Ecto neural progenitor cell (in vitro differentiated cells): ENCODE measurements around the gene NCKAP5.

Experiments
- DNase-seq: peaks from one replicate; pipeline ENCODE4 v3.0.0-alpha.2; 2018; ENCODE audit warnings: low spot score

The NCKAP5 gene

DNA sequence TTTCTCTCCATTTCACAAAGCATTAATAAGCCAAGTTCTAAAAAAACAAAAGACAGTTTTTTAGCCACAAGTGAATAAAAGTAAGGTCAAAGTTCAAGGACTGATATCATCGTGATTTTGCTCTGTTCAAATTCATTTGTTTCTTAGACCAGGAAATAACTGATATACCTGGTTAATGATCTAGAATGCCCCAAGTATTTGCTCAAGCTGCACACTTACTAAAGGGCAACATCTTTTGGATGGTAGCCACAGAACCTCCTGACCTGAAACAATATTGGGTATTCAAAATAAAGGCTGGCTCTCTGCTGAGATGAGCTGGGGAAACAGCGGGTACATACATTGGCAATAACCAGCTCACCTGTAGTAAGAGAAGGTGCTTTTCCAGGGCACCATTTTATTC, 583.5 kb downstream of the NCKAP5 start:
- DNase-seq = no peak

DNA sequence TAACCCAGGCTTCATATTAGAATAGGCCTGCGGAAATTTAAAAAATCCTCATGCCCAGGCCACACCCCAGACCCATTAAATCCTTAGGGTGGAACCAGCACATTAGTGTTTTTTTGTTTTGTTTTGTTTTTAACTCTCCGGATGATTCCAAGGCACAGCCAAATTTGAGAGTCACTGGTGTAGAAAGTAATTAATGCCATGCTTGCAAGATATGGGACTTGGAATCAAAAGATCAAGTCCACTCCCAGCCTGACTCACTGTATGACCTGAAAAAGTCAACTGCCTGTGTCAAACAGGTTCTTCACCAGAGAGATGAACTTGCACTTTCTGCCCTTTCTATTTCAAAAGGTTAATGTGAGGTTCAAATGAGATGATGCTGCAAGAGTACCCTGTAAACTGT, 588.0 kb downstream of the NCKAP5 start:
- DNase-seq = no peak

DNA sequence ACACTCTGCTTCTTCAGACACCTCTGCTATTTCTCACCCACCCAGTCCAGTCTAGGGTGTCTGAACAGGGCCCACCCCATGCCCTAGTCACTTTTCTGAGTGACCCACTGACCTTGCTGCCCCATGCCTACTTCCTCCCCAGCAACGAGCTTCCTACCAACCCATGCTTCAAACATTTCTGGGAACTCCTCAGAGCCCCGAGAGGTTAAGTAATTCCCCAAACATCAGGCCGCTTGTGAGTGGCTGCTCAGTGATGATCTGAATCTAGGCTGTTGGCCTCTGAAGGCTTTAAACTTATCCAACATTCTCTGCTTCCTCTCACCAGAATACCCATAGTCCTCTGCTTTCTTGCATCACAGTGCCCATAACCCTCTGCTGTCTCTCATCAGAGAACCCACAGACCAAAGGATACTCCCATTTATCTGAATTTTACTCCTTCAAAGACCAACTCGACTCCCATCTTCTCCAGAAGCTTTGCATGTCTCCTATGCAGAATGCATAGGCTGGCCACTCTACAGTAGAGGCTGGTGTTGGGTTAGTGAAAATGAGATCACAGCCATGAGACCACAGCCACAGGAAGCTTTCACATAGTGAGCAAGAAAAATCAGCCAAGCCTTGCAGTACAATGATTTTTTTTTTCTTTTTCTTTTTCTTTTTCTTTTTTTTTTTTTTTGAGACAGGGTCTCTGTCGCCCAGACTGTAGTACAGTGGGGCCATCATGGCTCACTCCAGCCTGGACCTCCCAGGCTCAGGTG, 588.7 kb downstream of the NCKAP5 start:
- no peak for DNase-seq

DNA sequence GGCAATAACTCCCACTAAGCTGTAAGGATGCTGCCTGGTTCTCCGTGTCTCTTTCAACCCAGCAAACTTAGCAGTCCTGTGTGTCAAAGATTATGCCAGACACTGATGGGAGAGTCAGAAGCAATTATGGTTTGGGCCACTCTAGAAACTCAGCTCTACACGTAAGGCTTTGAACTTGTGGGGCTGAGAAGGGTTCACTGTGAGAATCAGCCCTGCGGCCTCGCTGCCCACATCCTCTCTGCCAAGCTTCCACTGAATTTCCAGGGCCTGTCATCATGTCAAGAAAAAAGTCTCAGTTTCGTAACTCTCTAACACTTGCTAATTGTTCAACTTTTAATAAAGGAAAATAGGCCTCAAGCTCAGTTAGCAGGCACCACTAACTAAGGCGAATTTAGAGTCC, 589.4 kb downstream of the NCKAP5 start:
- DNase-seq = no peak

DNA sequence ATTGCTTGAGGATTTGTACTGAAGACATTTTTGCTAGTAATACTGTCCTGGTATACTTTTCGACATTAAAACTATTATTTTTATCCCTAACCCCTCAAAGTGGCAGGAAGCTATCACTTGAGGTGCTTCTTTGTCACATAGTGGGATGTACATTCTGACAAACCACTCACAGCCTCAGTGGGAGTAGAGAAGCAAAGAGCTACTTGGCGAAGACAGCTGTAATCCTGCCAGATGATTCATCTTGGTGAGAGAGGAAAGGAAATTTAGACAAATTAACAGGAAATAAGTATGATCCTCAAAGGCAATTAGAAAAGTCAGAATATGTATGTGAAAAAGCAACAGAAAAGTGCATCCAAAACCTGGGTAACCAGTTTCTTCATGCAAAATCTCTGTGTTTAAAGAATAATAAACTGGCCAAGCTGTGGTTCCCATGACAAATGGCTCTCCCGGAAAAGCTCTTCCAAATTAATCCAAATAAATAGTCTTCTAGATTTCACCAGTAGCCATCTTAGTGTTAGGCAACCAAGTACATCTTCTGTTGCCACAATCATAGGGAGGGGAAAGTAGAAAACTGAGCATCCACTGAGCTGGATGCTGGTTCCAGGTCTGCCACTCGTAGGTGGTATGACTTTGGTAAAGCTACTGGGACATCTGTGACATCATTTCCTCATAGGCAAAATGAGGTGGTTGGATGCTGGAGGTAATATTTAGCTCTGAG, 590.3 kb downstream of the NCKAP5 start:
- no peak for DNase-seq

DNA sequence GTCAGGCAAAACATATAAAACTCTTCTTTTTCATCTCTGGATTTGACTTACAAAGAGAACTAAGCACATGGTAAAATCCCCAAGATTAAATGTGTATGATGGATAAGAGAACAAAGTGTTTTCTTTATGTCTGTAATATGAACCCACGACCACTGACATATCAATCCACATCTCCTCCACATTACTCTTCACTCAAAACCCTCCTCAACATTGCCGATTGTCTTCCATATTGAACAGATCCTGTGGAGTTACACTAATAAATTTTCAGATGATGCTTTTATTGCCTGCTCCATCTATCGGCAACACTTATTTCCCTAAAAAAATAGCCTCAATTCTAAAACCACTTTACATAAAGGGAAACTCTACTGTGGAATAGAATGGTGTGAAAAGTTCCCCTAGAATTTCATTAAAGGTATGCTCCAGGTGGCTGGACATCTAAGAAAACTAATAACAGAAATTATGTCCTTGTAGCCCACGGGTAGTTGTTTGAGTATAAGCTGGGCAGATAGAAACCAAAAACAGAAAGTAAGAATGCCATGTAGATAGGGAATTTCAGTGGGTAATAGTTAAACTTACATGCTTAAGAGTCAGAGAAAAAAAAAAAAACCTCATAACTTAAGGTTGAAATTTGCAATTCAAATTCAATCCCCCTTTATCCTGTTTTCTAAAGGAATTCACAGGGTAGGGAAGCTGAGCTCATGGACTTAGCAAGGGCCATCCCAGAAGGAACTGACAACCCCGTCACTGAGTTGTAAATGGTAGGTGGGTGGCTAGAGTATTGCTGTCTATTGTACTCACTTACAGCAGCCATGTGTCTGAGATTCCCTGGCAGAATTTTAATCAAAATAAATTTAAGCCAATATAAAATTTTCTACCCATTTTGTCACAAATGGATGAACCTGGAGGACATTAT, 592.8 kb downstream of the NCKAP5 start:
- no peak for DNase-seq

DNA sequence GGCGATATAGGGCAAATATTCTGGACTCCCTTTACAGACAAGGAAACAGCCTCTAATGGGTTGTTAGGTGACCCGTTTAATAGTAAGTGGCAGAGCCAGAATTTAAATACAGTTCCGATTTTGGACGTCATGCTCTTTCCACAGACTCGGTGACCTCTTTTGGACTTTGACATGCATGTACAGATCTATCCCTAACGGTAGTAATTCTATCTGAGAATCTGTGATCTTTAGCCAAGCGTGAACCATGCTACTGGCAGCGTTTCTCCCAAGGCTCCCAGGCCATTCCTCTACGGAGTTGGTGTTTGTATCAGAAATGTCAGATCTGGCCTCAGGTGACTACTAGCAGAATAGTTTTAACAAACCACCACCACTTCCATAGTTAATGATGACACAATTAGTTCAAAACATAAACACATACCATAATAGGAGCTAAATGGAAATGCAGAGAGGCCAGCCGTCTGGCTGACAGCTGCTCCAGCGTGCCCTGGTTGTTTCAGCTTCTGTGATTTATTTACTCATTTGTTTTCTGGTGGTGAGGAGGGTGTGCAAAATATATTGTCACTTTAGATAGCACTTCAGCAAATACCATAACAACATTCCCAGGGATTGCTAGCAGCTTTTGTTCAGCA, 593.7 kb downstream of the NCKAP5 start:
- no peak for DNase-seq

DNA sequence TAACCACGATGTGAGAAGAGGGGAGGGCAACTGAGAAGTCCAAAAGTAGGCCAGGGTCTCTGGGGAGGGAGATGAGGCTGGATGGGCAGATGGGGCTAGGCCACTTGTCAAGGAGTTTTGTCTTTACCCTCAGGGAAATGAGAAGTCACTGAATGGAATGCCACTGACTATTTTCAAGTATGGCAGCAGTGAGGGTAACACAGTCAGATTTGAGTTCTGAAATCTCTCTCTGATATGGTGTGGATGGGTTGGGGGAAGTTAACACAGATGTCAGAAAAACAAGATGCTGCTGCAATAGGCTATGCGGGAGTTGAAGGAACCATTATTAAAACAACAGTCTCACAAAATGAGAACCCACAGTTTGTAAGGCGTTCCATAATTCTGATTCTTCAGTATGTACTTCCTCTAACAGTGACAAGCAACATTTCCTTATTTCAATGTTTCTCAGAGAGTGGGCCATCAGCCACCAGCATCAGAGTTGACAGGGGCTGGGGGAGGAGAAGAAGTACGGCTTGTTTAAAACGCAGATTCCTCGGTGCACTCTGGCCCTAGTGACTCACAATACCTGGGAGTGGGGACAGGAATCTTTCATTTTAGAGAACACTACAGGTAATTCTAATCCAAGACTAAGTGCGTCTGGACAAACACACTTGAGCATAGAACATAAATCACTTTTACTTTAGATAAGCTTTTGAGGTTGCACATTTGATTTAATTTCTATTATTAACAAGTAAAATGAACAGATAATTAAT, 596.8 kb downstream of the NCKAP5 start:
- DNase-seq = no peak

DNA sequence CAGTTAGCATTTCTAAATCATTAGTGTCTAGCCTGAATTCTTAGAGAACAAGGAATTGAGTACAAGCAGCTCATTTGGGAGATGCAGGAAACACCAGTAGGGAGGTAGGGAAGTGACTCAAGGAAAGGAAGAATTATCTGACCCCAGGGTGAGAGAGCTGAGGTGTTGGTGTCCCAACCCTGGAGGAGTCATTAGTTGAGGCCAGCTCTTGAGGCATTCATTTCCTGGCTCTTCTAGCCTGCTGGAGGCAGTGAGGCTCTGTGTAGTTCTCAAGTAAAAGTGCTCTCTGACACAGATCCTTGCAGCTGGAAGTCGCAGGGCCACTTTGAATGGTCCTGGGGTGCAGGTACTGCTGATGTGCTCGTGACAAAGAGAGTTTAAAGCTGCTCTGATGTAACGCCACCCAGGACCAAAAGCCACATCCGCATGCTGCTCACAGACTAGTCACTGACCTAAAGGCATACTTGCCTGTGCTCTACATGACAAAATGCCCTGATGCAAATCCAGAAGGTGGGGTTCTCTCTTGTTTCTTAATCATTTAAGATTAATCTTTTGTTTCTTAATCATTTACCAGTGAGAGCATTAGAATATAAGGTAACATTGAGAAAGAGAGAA, 598.8 kb downstream of the NCKAP5 start:
- DNase-seq = no peak

DNA sequence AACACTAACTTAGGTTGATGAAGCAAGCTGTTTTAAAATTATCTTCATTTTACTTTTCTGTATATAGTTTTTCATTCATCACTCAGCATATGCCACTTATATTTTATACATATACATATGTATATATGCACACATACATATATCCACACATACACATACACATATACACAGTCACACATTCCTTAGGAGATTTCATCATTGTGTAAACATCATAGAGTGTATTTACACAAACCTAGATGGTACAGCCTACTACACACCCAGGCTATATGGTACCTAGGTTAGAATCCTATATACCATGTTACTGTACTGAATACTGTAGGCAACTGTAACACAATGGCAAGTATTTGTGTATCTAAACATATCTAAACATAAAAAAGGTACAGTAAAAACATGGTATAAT, 602.8 kb downstream of the NCKAP5 start:
- no peak for DNase-seq

DNA sequence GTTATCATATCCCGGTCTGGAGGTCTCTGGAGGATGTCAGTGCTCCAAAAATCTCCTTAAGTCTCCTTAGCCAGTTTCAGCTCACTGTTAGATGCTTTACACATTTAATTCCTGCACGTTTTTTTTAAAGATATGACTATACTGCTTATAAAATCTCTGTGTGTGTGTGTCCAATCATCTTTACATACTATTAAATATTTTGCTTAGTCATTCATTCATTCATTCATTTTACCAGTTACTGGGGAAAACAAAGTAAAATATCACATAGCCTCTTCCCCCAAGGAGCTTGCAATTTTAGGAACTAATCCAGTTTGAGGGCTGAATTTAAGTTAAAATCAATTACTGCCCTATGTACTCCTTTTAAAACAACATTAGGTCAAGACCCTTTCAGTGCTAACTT, 605.1 kb downstream of the NCKAP5 start:
- DNase-seq = no peak

DNA sequence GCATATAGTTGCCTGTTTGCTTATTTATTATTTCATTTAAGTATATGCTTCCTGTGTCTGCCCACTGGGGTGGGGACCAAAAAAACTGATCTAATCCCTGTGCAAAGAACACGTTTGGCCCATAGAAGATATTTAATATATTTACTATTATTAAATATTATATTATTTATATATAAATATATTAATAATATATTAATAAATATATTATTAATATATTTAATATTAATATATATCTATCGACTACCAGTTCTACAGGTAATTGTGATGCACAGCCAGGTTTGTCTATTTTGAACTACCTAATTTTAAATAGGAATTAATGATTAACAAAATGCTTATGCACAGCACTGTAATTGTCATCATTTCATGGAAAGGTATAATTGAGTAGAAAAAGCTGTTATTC, 609.4 kb downstream of the NCKAP5 start:
- DNase-seq = no peak

DNA sequence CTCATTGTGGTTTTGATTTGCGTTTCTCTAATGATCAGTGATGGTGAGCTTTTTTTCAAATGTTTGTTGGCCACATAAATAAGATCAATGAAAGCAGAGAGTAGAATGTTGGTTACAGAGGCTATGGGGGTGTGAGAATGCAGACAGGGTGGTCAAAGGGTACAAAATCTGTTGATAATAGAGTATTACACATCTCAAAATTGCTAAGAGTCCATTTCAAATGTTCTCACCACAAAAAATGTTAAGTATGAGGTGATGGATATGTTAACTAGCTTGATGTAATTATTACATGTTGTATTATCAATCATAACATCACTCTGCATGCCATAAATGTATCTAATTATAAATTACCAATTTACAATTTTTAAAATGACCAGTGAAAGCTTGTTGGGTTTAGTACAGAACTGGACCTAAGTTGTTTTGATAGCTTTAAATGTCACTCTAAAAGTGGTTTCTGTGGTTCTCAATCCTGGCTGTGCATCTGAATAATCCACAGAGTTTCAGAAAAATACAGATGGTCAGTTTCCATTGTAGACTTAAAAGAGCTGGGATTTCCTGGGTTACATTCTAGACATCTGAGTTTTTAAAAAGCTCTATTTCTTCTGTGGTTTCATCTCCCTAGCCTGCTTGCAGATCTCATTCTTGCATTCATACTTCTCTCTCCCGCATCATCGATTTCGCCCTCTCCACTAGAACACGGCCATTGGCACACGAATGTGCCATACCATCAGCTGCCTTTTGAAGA, 612.2 kb downstream of the NCKAP5 start:
- no peak for DNase-seq

DNA sequence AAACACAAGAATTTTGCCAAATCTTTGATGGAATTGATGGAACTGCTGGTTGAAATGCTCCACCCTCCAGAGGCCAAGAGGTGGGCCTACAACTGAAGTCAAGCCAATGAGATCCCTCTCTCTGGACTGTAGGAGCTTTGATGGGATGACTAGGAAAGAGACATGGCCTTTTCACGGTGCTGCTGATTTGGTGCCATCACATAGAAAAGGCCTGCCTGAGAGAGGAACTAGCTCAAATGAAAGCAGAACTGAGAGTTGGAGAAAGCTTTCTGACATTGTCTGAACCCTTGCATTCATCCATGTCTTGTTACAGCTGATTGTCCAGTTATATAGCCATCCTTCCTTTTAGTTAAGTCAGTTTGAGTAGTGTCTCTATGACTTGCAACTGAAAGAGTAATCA, 614.5 kb downstream of the NCKAP5 start:
- DNase-seq = no peak

DNA sequence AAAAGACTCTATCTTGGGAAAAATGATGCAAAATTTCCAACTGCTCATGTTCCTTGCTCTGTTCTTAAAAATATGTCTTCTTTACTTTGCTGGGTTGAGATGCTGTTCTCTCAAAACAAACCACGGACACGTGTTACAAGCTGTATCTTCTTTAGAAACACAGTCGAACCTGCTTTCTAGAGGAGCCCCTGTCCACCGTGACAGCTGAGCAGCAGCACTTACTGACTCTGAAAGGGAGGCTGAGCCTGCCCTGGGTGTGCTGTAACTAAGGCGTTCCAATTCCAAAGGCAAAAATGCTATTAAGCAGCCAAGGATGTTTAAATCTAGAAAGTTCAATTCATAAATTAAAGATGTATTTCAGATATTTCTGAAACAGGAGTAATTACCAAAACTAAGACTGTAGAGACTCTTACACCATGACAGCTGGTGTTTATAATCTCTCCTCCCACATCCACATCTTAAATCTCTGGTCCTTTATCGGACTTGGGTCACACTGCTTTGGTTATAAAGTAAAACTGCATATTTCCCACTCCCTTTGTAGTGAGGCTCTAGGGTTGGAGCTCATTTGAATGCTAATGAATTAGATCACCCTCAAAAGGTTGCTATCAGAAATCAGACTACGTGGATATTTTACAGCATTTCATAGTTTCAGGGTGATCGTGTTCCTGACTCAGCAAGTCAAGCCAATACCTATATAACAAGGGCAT, 617.1 kb downstream of the NCKAP5 start:
- DNase-seq = no peak

DNA sequence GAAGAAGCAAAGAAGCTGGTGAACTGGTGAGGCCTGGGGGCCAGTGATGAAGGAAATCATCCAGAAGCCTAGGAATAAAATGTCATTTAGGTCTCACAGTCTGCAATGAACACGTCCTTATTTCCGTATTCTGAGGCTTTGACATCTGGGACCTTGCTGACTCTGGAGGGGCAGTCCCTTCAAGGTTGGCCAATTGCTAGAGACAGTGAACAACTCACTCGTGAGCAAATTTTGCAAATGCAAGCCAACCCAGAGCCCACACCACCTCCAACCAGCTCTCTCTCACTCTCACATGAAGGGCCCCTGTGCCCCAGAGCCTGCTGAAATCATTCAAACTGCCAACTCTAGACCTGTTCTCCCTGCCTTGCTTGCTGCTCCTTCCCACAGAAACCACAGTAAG, 619.2 kb downstream of the NCKAP5 start:
- no peak for DNase-seq

DNA sequence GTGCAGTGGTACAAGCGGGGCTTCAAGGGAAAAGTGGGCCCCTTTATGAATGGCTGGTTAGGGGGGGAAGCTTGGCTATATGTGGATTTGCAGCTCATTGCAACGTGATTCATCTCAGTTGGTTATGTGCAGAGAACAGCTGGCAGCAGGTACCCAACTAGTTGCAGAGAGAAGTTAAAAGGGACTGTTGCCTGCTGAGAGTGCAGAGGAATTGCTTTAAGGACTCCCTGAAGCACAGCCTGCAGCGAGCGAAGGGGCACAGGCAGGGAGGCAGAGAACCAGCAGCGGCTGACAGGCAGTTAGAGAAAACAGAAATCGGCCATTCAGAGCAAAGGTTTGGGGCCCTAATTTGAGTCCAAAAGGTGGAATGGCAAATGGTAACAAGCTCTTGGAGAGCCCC, 620.1 kb downstream of the NCKAP5 start:
- DNase-seq = no peak

DNA sequence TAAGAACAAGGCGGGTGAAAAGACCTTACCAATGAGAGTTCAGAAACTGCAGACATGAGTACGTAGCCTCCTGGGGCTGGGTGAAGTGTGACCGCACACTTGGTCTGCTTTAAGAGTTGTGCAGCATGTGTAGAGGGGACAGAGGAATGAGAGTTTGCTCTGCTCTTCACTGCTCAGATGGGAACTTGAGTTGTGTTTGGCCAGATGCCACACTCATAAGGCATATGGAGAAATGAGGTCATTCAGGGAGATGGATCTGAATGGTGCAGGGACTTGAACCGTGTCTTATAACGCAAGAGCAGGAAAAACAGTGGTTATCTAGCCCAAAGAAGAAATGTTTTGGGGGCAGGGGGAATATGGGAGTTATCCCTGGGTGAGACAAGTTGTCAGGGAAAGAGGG, 624.4 kb downstream of the NCKAP5 start:
- DNase-seq = no peak

DNA sequence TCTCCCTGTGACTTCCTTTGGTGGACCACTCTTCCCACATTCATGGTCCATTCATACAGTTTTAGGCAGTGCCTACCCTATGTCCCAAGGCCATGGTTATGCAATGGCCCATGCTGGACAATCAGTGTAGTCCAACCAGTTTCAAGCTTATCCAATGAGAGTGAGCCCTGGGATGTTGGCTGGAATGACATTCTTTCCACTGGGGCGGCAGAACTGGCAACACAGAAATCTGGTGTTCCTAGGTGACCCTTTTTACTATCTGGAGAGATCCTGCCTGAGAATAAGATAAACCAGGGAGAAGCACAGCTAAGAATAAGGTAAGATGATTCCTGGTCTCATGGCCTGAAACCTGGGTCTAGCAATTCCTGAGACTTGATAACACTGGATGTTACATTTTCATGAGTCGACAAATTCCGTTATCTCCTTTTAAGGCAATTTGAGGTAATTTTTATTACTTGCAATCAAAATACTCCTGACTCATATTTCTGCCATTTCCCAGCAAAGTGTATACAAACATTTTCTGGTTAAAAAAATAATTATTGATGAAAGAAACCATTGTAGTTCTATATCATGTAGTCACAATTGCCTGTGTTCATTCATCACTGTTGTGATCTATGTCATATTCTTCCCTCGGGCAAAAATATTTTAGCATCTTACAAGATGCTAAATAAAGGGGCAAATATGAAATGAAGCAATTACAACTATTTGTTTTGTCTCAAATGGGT, 626.8 kb downstream of the NCKAP5 start:
- DNase-seq = no peak
